ENCODE results near the gene CAPN5. TPM values are rescaled to one million over a fixed set of nuclear protein-coding genes. Genes with fewer than 3 reads are reported as not detected.
A peak's percentile ranks its signal among the peaks of the same experiment; 100 is the strongest.

The CAPN5 gene
- total RNA-seq, 2 experiments from 2014 or later = 0.43 to 0.65 TPM

DNA sequence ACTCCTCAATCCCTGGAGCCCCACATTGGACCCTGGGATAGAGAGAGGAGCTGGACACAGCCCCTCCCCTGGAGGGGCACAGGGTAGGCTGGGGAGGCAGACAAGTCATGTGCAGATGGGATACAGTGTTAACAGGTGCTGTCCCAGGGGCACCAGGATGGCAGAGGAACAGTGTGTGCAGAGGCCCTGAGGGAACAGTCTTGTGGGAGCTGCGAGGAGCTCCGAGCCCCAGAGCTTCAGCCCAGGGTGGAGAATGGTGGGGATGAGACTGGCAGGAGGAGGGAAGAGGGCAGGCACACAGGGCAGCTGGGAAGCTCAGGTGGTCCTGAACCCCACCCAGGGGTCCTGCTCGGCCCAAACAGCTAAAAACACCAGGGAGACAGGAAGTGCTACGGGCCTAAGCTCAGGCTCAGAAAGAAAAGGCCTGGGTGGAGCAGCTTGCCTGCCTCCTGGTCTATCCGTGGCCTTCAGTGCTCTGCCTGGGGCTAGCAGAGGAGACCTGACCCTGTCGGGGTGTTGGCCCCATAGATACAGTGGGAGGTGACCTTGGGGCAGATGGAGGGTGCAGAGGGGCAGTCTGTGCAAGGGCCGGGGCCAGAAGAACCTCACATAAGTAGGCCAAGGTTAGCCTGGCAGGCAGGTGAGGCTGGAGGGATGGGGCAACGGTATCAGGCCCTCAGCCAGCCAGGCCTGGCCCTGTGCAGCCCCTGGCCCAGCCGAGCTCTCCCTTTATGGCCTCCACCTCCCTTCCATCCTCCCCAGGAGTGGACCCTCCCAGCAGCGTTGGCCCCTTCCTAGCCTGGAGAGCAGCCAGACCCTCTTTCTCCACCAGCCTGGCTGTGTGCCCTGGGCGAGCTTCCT is 15.4 kb downstream of the CAPN5 start:
- Mint-ChIP-seq H3K9me3 (no peaks in the 10 kb centered on the region), H3K4me1 (peaks cover 15% of the 10 kb centered on the region), H3K4me3 (peak overlapping the region; percentile 58), H3K27ac (peak overlapping the region; percentile 91), H3K36me3 (ENCODE audit: low read depth) (no peaks in the 10 kb centered on the region), H3K27me3 (peaks cover 8% of the 10 kb centered on the region)
- POLR2A ChIA-PET = interaction anchor here (0.6 to 1.7 kb wide), 7 partner anchors 9 to 365 kb away, joined by 3 to 12 read pairs (median 3); partner anchors contain the start of gene CAPN5
- CTCF ChIA-PET = interaction anchor here (0.8 to 2.7 kb wide), 5 partner anchors 9 to 46 kb away, joined by 3 to 26 read pairs (median 4); partner anchors contain the start of genes CAPN5 and MYO7A
- DNase-seq = no peak

- Mint-ChIP-seq H3K27ac (peak overlapping the region; percentile 91), H3K9me3 (no peaks in the 10 kb centered on the region)
- DNase-seq = peak; percentile 69
Observed at GRCh38 chr11:77082838-77083565, 16.2 kb downstream of the CAPN5 start.

DNA sequence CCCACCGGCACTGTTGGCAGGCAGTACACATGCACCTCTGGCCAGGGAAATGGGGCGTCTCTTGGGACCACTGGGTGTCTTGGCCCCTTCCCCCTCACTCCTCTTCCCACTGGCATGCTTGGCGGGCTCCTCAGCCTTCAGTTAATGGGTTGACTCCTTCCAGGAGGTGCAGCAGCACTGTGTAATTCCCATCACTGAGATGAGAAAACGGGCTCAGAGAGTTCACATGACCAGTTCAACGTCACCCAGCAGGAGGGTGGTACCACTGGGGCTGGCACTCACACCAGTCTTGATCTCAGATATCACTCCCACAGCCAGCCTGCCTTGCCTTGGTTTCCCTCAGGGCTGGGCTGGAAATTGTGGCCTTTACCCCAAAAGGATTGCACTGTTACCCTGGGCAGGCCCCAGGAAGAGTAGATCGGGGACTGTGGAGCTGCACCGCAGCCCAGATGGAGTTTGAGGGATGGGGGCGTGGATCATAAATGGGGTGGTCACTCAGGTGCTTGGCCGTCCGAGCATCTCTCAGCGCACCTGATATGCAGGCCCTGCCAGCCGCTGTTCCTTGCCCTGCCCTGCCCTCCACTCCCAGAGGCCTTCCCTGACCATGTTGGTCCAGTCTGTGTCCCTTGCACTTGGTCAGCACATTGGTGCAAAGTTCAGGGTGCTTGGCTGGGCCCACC is 16.9 kb downstream of the CAPN5 start:
- no peaks in the 10 kb centered on the region for H3K27me3 Mint-ChIP-seq
- CTCF ChIA-PET = no interaction called here
- H3K4me1 Mint-ChIP-seq = peaks cover 15% of the 10 kb centered on the region
- H3K36me3 Mint-ChIP-seq (ENCODE audit: low read depth) = no peaks in the 10 kb centered on the region
- no peak overlapping the region for H3K4me3 Mint-ChIP-seq
- H3K27ac Mint-ChIP-seq = no peak overlapping the region
- POLR2A ChIA-PET = interaction anchor here (0.9 kb wide), 1 partner anchor 16 kb away, joined by 3 read pairs; the partner anchor contains the start of gene CAPN5
- no peak for DNase-seq
- no peaks in the 10 kb centered on the region for H3K9me3 Mint-ChIP-seq

More at GRCh38 chr11:77082838-77083565, 16.2 kb downstream of the CAPN5 start:
- Mint-ChIP-seq H3K27me3 (peaks cover 4% of the 10 kb centered on the region), H3K36me3 (ENCODE audit: low read depth) (no peaks in the 10 kb centered on the region), H3K4me3 (peak overlapping the region; percentile 58), H3K4me1 (peaks cover 15% of the 10 kb centered on the region)
- ChIA-PET CTCF (interaction anchor here (1.1 to 2.7 kb wide), 3 partner anchors 9 to 46 kb away, joined by 3 to 26 read pairs (median 4); partner anchors contain the start of gene MYO7A), POLR2A (interaction anchor here (0.6 to 1.7 kb wide), 6 partner anchors 8 to 364 kb away, joined by 3 to 12 read pairs (median 4); partner anchors contain the start of gene CAPN5)

GRCh38 chr11:77084581-77085191 is 17.9 kb downstream of the CAPN5 start:
- CTCF ChIA-PET = no interaction called here
- POLR2A ChIA-PET = no interaction called here
- Mint-ChIP-seq H3K9me3 (no peaks in the 10 kb centered on the region), H3K27ac (peak overlapping the region; percentile 49), H3K36me3 (ENCODE audit: low read depth) (no peaks in the 10 kb centered on the region), H3K27me3 (no peaks in the 10 kb centered on the region), H3K4me3 (no peak overlapping the region), H3K4me1 (peaks cover 15% of the 10 kb centered on the region)
- DNase-seq = no peak

GRCh38 chr11:77085652-77086051 is 18.9 kb downstream of the CAPN5 start:
- POLR2A ChIA-PET = no interaction called here
- DNase-seq = no peak
- Mint-ChIP-seq H3K27me3 (no peaks in the 10 kb centered on the region), H3K36me3 (ENCODE audit: low read depth) (no peaks in the 10 kb centered on the region), H3K4me1 (peaks cover 15% of the 10 kb centered on the region), H3K4me3 (no peak overlapping the region), H3K27ac (no peak overlapping the region), H3K9me3 (no peaks in the 10 kb centered on the region)
- CTCF ChIA-PET = no interaction called here

DNA sequence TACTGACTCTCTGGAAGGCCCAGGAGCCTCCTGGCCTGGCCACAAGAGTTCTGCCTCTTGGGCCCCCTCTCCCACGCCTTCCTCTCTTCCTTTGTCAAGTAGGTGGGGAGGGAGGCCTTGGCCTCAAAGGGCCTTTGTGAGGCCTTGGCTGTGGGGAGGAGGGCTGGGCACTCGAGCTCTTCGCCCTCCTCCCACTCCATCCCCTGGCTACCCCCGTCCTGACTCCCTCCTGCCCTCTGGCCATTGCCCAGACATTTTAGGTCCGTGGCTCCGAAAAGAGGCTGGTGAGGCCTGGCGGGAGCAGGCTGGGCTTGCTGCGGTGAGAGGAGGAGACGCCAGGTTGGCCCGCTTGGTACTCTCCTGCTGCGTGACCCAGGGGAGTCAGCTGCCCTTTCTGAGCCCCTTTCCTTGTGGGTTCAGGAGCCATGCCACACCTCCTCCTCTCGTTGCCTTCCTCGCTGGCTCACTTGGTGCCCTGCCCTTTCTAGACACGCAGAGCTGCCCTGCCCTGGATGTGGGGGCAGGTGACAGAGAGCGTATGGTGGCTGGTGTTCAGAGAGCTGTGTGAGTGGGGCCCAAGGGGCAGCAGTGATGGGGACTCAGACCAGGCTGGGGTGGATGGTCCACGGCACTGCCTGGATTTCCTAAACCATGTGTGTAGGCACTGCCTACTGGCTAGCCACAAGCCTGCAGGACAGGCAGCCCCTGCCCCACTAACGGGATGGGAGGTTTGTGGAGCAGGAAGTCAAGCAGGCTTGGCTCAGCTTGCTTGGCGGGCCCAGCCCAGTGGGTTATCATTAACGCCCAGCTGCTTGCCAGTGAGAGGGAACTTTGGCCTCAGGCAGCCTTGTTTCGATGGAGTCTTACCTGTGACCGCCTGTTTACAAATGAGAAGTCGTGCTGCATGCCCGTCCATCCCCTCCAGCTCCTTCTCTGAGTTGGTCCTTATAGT is 20.0 kb downstream of the CAPN5 start:
- Mint-ChIP-seq H3K4me3 (no peak overlapping the region), H3K36me3 (ENCODE audit: low read depth) (no peaks in the 10 kb centered on the region), H3K9me3 (no peaks in the 10 kb centered on the region), H3K4me1 (peaks cover 20% of the 10 kb centered on the region), H3K27me3 (no peaks in the 10 kb centered on the region), H3K27ac (no peak overlapping the region)
- DNase-seq = no peak
- CTCF ChIA-PET = no interaction called here
- POLR2A ChIA-PET = interaction anchor here (0.7 kb wide), 1 partner anchor 283 kb away, joined by 3 read pairs; no protein-coding TSS in a partner anchor

- no peak for DNase-seq
- H3K27me3 Mint-ChIP-seq = no peaks in the 10 kb centered on the region
- no peak overlapping the region for H3K4me3 Mint-ChIP-seq
- H3K27ac Mint-ChIP-seq = no peak overlapping the region
- POLR2A ChIA-PET = no interaction called here
- CTCF ChIA-PET = no interaction called here
- H3K9me3 Mint-ChIP-seq = no peaks in the 10 kb centered on the region
- peaks cover 11% of the 10 kb centered on the region for H3K4me1 Mint-ChIP-seq
- H3K36me3 Mint-ChIP-seq (ENCODE audit: low read depth) = no peaks in the 10 kb centered on the region
Observed at GRCh38 chr11:77087723-77088225, 21.0 kb downstream of the CAPN5 start.

DNA sequence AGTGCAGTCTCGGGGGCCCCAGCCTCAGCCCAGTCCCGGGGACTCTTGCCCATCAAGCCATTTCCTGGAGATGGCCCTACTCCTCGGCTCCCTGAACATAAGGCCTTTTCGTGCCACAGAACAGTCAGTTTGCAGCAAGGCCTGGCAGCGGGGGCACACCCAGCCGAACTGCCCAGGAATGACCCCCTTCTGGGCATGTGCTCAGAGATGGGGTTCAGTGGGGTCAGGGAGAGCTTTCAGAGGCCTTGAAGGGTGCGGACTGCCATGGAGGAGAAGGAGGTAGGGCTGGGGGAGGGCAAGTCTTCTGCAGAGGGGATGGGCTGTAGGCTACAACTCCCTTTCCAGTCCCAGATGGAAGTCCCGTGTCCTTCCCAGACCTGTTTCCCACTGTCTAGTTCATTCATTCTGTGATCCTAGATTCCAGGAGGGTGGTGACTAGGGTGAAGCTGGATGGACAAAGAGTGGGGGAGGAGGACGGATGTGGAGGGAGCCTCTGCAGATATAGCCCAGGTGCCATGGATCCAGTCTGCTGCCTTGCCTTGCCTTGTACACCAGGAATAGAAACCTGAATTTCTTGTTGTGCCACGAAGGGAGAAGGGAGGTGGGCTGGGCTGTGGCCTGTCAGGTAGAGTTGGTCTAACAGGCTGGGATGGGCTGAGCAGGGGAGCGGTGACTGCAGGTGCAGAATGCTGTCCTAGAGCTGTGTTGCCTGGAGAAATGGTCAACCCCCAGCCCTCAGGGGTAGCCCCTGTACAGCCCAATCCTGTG is 21.6 kb downstream of the CAPN5 start:
- no peaks in the 10 kb centered on the region for H3K27me3 Mint-ChIP-seq
- H3K4me3 Mint-ChIP-seq = no peak overlapping the region
- ChIA-PET POLR2A (no interaction called here), CTCF (interaction anchor here (5.6 kb wide), 1 partner anchor 40 kb away, joined by 99 read pairs; no protein-coding TSS in a partner anchor)
- peaks cover 8% of the 10 kb centered on the region for H3K4me1 Mint-ChIP-seq
- H3K36me3 Mint-ChIP-seq (ENCODE audit: low read depth) = no peaks in the 10 kb centered on the region
- H3K9me3 Mint-ChIP-seq = no peaks in the 10 kb centered on the region
- no peak overlapping the region for H3K27ac Mint-ChIP-seq
- DNase-seq = no peak

GRCh38 chr11:77089004-77089545 is 22.3 kb downstream of the CAPN5 start:
- POLR2A ChIA-PET = no interaction called here
- Mint-ChIP-seq H3K36me3 (ENCODE audit: low read depth) (no peaks in the 10 kb centered on the region), H3K27ac (no peak overlapping the region), H3K4me3 (no peak overlapping the region), H3K9me3 (no peaks in the 10 kb centered on the region), H3K27me3 (no peaks in the 10 kb centered on the region), H3K4me1 (peaks cover 6% of the 10 kb centered on the region)
- no peak for DNase-seq
- CTCF ChIA-PET = interaction anchor here (3.4 to 5.6 kb wide), 2 partner anchors 36 to 41 kb away, joined by 32 to 99 read pairs; no protein-coding TSS in a partner anchor

DNA sequence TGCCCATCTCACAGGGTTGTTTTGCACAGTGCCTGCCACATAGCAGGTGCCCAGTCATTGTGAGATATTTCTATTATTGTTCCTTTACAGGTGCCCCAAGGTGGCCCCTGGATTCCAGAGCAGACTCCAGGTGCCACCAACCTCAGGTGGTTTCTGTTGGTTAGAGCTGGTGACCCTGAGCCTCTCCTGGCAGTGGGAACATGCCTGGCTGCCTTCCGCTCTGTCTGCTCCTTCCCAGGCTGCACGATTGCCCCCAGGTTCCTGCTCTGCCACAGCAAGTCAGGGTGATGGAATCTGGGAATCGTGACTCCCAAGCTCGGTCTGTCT is 23.2 kb downstream of the CAPN5 start:
- peaks cover 6% of the 10 kb centered on the region for H3K4me1 Mint-ChIP-seq
- no peaks in the 10 kb centered on the region for H3K27me3 Mint-ChIP-seq
- no peaks in the 10 kb centered on the region for H3K9me3 Mint-ChIP-seq
- H3K36me3 Mint-ChIP-seq (ENCODE audit: low read depth) = no peaks in the 10 kb centered on the region
- ChIA-PET CTCF (interaction anchor here (1.6 to 5.6 kb wide), 9 partner anchors 8 to 456 kb away, joined by 3 to 99 read pairs (median 8); no protein-coding TSS in a partner anchor), POLR2A (no interaction called here)
- H3K4me3 Mint-ChIP-seq = no peak overlapping the region
- H3K27ac Mint-ChIP-seq = no peak overlapping the region
- DNase-seq = no peak

All from activated CD4-positive, alpha-beta memory T cell treated with anti-CD3 and anti-CD28 coated beads, Interleukin-2, amount 10 ng/mL, durations not matched to agents 7 days and 5 days (primary cell).